T-helper 1 cell treated with Interleukin-12 subunit alpha and Interleukin-12 subunit beta and Interleukin-4 antibody, amounts not matched to agents 30 ng/mL and 1 ng/mL, for 36 hours (primary cell): ENCODE measurements around the gene FRMD6. TPM values are rescaled to one million over a fixed set of nuclear protein-coding genes. Genes with fewer than 3 reads are reported as not detected.
"Not testable (repeated sequence)": the region's sequence is repeated elsewhere in the genome, so short reads cannot be mapped to it uniquely, and the experiment has no call there.

Source experiments
- intact Hi-C: fragments of 100-400 bp; cut with micrococcal nuclease; formaldehyde crosslinking; loops from one replicate; pipeline ENCODE4 v1.15.1; 2024
- total RNA-seq: library from RNA; stranded (reverse); gene quantifications from 2 replicates; pipeline ENCODE4 v1.2.3, GENCODE V29; 2022

Gene FRMD6
- total RNA-seq, 1 donor from 2014 or later: 3.1 TPM

- intact Hi-C loops: no loop called here
Measured at GRCh38 chr14:51628238-51628637, 23.5 kb upstream of the FRMD6 start.

DNA sequence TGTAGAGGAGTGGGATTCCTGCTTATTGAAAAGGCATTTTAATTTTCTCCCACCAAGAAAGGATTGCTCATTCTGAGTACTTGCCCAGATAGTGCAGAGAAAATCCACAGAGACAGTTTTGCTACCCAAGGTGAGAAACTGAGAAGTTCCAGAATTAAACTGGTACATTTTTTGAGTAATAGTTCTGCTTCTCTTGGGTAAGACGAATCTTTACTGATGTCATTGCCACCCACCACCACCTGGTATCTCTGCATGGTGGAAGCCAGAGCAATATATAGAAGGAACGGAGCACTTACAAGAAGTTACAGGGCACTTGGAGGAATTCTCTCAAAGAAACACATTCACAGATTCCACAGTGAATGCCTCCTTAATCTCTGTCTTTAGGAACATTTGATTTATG lies 20.7 kb upstream of the FRMD6 start:
- intact Hi-C loops: no loop called here

GRCh38 chr14:51633298-51633697 lies 18.4 kb upstream of the FRMD6 start:
- intact Hi-C loops: not testable (repeated sequence)

GRCh38 chr14:51636109-51636508 lies 15.6 kb upstream of the FRMD6 start:
- intact Hi-C loops: no loop called here

DNA sequence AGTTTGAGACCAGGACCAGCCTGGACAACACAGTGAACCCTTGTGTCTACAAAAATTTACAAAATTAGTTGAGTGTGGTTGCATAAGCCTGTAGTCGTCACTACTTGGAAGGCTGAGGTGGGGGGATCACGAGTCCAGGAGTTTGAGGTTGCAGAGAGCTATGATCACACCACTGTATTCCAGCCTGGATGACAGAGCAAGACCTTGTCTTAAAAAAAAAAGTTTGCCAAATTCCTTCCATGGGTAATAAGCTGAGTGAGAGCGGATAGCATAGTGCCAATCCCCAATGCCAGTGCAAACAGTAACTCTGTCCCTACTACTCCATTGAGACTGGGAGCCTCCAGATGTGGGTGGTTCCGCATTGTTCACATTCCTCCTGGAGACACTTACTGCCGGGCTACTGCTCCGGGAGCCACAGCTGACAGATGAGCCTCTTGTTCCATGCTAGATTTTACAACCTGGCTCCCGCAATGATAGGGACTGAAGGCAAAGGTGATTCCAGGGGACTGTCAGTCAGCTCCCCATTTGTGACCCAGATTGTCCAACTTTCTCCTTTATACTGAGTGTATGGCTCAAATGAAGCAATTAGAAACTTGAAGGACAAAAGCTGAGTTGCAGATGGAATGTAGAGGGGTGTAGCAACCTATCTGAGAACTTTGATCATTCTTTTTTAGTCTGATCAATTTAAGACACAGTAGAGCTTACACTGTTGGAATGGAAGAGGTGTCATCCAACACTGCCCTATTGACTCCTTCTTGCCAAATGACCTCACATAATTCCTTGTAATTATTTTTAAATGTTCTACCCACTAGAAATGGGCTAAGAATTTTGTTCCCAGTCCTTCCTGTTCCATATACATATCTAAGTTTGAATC lies 13.4 kb upstream of the FRMD6 start:
- intact Hi-C loops: no loop called here

DNA sequence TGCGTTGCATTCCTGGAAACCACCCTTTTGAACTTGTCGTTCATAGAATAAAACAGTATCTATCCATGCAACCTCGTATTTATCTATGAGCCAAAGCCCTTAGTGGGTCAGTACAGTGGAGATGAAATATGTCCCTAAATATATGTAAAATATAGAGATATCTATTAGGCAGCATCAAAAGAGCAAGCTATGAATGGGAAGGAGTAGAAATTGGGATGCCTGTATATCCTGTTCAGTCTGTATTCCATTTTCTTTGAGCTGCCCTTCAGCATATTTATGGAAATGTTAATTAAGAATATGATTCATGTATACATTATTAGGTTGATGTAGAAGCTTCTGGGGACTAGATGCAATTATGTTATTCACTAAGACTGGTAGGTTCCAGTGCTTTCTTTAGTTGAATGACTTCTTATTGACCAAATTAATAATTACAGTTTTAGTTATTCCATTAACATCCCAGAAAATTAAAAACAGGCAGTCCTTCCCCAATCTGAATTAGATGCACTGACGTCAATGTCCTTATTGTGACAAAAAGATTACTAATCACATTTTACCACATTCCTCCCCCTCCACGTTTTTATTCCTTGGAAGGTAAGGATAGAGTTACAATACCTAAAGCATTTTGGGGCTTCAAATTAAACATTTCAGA lies 11.9 kb upstream of the FRMD6 start:
- intact Hi-C loops: no loop called here

DNA sequence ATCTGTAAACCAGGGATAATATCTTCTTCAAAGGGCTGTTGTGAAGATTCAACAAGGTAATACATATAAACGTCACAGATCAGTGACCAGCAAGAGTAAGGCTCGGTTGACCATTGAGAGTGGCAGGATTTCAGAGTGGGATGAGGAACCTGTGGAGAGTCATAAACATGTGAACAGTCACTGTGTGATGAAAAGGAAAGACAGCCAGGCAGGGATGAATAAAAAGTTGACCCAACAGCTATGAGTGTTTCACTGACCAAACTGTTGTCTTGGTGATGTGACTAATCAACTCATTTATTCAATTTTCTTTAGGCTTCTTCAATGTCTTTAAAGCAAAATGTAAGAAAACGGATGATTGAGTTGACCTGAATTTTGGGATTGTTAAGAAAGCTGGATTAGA lies 8.6 kb upstream of the FRMD6 start:
- intact Hi-C loops: no loop called here

GRCh38 chr14:51644217-51644933 lies 7.3 kb upstream of the FRMD6 start:
- intact Hi-C loops: no loop called here

- intact Hi-C loops: no loop called here
Measured at GRCh38 chr14:51648296-51648695, 3.4 kb upstream of the FRMD6 start.

GRCh38 chr14:51650716-51651387 lies 858 bp upstream of the FRMD6 start:
- intact Hi-C loops: loop anchor here (1.0 to 10.0 kb wide), 10 partner anchors 256 to 1456 kb away; partner anchors contain the start of genes GNPNAT1, GPR137C, PSMC6 and RTRAF

DNA sequence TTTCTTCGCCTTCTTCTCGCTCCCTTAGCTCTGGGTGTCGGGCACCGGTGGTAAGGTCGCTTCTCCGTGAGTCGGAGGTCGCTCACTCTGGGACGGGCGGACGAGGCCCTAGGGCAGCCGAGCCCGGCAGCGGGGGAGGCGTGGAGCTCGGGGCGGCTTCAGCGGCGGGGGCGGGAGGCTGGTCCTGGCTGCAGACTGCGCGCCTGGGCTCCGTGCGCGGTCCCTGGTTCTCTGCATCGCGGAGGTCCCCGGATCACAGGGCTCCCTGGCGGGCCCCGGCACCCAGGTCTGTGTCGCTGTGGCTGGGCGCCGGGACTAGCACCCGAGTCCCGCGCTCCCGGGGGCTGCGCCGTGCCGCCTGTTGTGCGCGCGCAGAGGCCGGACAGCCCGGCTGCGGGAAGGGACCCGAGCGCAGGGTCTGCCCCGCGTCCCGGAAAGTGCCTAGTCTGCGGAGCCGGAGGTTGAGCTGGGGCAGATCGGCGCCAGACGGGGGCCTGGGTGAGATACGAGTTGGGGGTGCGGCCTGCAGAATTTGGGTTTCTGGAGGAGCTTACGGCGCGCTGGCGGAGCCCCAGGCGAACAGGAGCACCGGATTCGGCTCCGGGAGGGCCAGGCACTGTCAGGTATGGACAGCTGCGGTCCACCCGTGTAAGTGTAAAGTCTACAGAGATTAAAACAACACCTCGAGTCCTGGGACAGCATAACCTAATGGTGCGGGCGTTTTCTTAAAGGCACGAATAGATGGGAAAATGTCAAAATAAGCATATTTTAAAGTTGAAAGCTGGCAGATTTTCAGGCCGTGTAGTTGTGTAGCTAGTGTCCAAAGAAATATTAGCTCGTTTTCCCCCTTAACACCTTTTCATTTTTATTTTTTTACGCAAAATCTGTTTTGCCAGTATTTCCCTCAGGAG lies 713 bp downstream of the FRMD6 start:
- intact Hi-C loops: loop anchor here (1.0 to 10.0 kb wide), 12 partner anchors 92 to 1455 kb away; partner anchors contain the start of genes GPR137C, PSMC6, TMX1 and TRIM9

DNA sequence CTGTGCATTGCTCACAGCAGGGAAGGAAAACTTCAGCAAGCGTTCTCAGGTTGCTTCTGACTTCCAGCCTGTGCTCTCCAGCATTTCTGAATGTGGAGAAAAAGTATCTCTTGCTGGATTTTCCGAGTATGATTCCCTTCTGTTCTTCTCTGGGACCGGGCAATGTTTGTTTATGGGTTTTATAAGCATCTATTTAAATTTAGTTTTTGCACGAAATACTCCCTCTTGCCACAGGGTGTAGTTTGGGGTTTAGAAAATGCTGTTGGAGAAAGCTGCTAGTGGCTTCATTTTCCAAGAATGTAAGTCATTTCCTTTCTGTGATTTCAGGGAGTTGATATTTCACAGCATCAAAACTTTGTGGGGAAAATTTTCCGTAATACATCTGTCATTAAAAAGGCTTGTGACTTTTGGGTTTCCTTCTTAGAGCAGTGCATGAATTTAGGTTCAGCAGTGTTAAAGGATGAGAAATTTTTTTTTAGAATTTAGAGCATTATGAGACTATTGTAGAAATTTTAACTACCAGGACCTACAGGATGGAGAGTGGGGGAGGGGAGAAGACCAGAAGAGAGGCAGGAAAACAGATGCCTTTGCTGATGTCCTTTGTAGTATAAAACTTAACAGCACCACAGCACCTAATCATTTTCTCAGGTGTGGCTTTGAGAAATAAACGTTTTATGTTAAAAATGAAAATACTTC lies 1.5 kb downstream of the FRMD6 start:
- intact Hi-C loops: loop anchor here (2.0 to 10.0 kb wide), 8 partner anchors 92 to 1454 kb away; partner anchors contain the start of genes GPR137C, PSMC6, TRIM9 and TXNDC16

DNA sequence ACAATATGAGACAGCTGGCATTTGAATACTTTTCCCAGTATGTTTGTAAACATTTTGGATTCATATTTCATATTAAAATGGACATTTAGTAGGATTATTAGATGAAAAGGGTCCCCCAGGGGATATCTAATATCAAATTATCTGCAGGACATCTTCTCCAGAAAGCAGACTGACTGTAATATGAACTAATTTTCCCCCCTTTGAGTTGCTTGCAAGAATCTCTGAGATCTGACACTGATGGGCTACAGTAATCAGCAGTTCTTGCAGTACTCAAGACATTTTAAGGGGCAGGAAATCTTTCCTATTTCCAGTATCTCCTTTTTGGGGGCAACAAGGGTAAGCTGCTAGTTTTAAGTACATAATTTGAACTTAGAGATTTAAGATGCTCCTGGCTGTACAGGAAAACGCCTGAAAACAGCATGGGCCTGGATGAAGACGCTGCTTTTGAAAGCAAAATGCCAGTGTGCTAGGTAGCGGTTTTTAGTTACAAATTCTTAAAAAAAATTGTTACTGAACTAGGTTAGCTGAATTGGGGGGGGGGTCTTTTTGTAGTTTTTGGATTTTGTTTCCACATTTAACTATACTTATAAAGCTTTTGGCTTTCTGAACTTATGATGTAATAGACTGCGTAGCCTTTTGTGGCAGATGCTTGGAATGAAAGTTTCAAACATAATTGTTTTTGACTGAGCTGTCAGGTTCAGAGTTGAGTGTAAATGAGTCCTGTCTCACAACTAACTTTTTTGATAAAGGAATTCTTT lies 2.2 kb downstream of the FRMD6 start:
- intact Hi-C loops: loop anchor here (2.0 to 10.0 kb wide), 8 partner anchors 91 to 1453 kb away; partner anchors contain the start of genes GPR137C, PSMC6, TRIM9 and TXNDC16

GRCh38 chr14:51654533-51654845 lies 2.8 kb downstream of the FRMD6 start:
- intact Hi-C loops: loop anchor here (5.0 to 10.0 kb wide), 5 partner anchors 253 to 1453 kb away; partner anchors contain the start of genes GPR137C, PSMC6, TRIM9 and TXNDC16

- intact Hi-C loops: loop anchor here (10.0 kb wide), 1 partner anchor 563 kb away; the partner anchor contains the start of gene TRIM9
Measured at GRCh38 chr14:51657762-51658161, 6.1 kb downstream of the FRMD6 start.

- intact Hi-C loops: loop anchor here (10.0 kb wide), 1 partner anchor 564 kb away; the partner anchor contains the start of gene TRIM9
Measured at GRCh38 chr14:51658441-51659173, 6.9 kb downstream of the FRMD6 start.

- intact Hi-C loops: no loop called here
Measured at GRCh38 chr14:51660741-51661140, 9.0 kb downstream of the FRMD6 start.

GRCh38 chr14:51661504-51661903 lies 9.8 kb downstream of the FRMD6 start:
- intact Hi-C loops: no loop called here
